SU-DHL-6 (cell line): Measurements from ENCODE around the gene CARD11.

Experiments
- CTCF ChIP-seq: fragments of 200-600 bp; sonication (generic); IDR thresholded peaks from one replicate; pipeline ENCODE4 v1.5.1; 2017; ENCODE audit warnings: antibody characterized with exemption, mild to moderate bottlenecking, low read length, moderate library complexity; ENCODE audit not compliant: insufficient read depth, poor library complexity, severe bottlenecking
- EZH2phosphoT487 ChIP-seq: fragments of 200-600 bp; sonication (generic), shearing (Covaris generic); conservative IDR thresholded peaks from 2 replicates; pipeline ENCODE4 v1.6.1; 2018; ENCODE audit warnings: mild to moderate bottlenecking, antibody characterized with exemption, low read length, moderate library complexity, mixed read lengths

- TF ChIP-seq CTCF (no peak), EZH2phosphoT487 (no peak)
These were observed 57.1 kb downstream of the CARD11 start for GRCh38 chr7:2986561-2986960.
